HG03439 (cell line): ENCODE measurements around the gene PKNOX2.

ENCODE experiments used
- ATAC-seq: cut with Tn5 transposase; IDR thresholded peaks from one replicate; pipeline ENCODE4 v1.9.1; 2021; ENCODE audit warnings: mild to moderate bottlenecking, moderate library complexity; ENCODE audit not compliant: unreplicated experiment

Gene PKNOX2

GRCh38 chr11:125171974-125172373 lies 7.4 kb downstream of the PKNOX2 start:
- ATAC-seq, result no peak

GRCh38 chr11:125173027-125173426 lies 8.5 kb downstream of the PKNOX2 start:
- ATAC-seq, result no peak

GRCh38 chr11:125173556-125173955 lies 9.0 kb downstream of the PKNOX2 start:
- ATAC-seq, result no peak

GRCh38 chr11:125174057-125174456 lies 9.5 kb downstream of the PKNOX2 start:
- ATAC-seq, result no peak

GRCh38 chr11:125174686-125175085 lies 10.1 kb downstream of the PKNOX2 start:
- no peak for ATAC-seq

GRCh38 chr11:125175166-125175565 lies 10.6 kb downstream of the PKNOX2 start:
- no peak for ATAC-seq

- ATAC-seq, result no peak
Measured at GRCh38 chr11:125175896-125176575, 11.5 kb downstream of the PKNOX2 start.

GRCh38 chr11:125176866-125177265 lies 12.3 kb downstream of the PKNOX2 start:
- ATAC-seq, result no peak

- no peak for ATAC-seq
Measured at GRCh38 chr11:125177543-125177942, 13.0 kb downstream of the PKNOX2 start.

- ATAC-seq, result no peak
Measured at GRCh38 chr11:125179346-125179745, 14.8 kb downstream of the PKNOX2 start.

- ATAC-seq, result no peak
Measured at GRCh38 chr11:125179895-125180294, 15.3 kb downstream of the PKNOX2 start.

- ATAC-seq, result no peak
Measured at GRCh38 chr11:125180413-125181305, 16.1 kb downstream of the PKNOX2 start.

GRCh38 chr11:125182573-125182972 lies 18.0 kb downstream of the PKNOX2 start:
- no peak for ATAC-seq

GRCh38 chr11:125183641-125184040 lies 19.1 kb downstream of the PKNOX2 start:
- ATAC-seq, result no peak

- no peak for ATAC-seq
Measured at GRCh38 chr11:125188021-125188420, 23.5 kb downstream of the PKNOX2 start.

GRCh38 chr11:125190566-125190965 lies 26.0 kb downstream of the PKNOX2 start:
- ATAC-seq, result no peak

GRCh38 chr11:125192183-125192582 lies 27.6 kb downstream of the PKNOX2 start:
- no peak for ATAC-seq

GRCh38 chr11:125192717-125193415 lies 28.3 kb downstream of the PKNOX2 start:
- no peak for ATAC-seq

GRCh38 chr11:125193416-125193726 lies 28.8 kb downstream of the PKNOX2 start:
- no peak for ATAC-seq

- no peak for ATAC-seq
Measured at GRCh38 chr11:125193841-125194240, 29.3 kb downstream of the PKNOX2 start.

GRCh38 chr11:125199915-125200314 lies 35.4 kb downstream of the PKNOX2 start:
- ATAC-seq, result no peak

- no peak for ATAC-seq
Measured at GRCh38 chr11:125200441-125200840, 35.9 kb downstream of the PKNOX2 start.
